Astrocyte (in vitro differentiated cells and primary cell): ENCODE measurements around the gene SMCO1. TPM values are rescaled to one million over a fixed set of nuclear protein-coding genes. Genes with fewer than 3 reads are reported as not detected.

Source experiments
- DNase-seq: peaks from one replicate; pipeline ENCODE4 v3.0.0-alpha.2; 2010; ENCODE audit warnings: low read depth
- FAIRE-seq: peaks from 2 replicates; lab custom pipeline; 2011; peaks lifted over from hg19 to GRCh38; lab: Jason Lieb, UNC
- H2AFZ ChIP-seq: 2 replicates; pipeline ENCODE4 v1.6.0; 2012; ENCODE audit warnings: low read depth, low read length, inconsistent platforms
- H3K27ac ChIP-seq: 2 replicates; pipeline ENCODE4 v1.5.1; 2011; ENCODE audit warnings: low read depth, low read length, inconsistent platforms
- H3K27me3 ChIP-seq: 2 replicates; pipeline ENCODE4 v1.6.0; 2011; ENCODE audit warnings: low read length, inconsistent platforms; ENCODE audit not compliant: insufficient read depth
- H3K36me3 ChIP-seq: 2 replicates; pipeline ENCODE4 v1.5.1; 2011; ENCODE audit warnings: low read length, inconsistent platforms; ENCODE audit not compliant: insufficient read depth
- H3K4me1 ChIP-seq: 2 replicates; pipeline ENCODE4 v1.5.1; 2011; ENCODE audit warnings: low read length, inconsistent platforms; ENCODE audit not compliant: insufficient read depth
- H3K4me2 ChIP-seq: 2 replicates; pipeline ENCODE4 v1.6.0; 2012; ENCODE audit warnings: low read length, inconsistent platforms
- H3K4me3 ChIP-seq: 2 replicates; pipeline ENCODE4 v1.5.1; 2011; ENCODE audit warnings: low read depth, mild to moderate bottlenecking, low read length, inconsistent platforms; ENCODE audit not compliant: insufficient read depth
- H3K79me2 ChIP-seq: 2 replicates; pipeline ENCODE4 v1.6.0; 2012; ENCODE audit warnings: mild to moderate bottlenecking, low read length, inconsistent platforms; ENCODE audit not compliant: insufficient read depth
- H3K9ac ChIP-seq: 2 replicates; pipeline ENCODE4 v1.6.0; 2012; ENCODE audit warnings: mild to moderate bottlenecking, low read length, inconsistent platforms
- H3K9me3 ChIP-seq: 2 replicates; pipeline ENCODE4 v1.5.1; 2012; ENCODE audit warnings: low read depth, mild to moderate bottlenecking, low read length, inconsistent platforms; ENCODE audit not compliant: insufficient read depth
- H4K20me1 ChIP-seq: 2 replicates; pipeline ENCODE4 v1.6.0; 2012; ENCODE audit warnings: low read length, inconsistent platforms; ENCODE audit not compliant: insufficient read depth
- H3K27ac Mint-ChIP-seq: one replicate; pipeline ENCODE4 v1.8.0; 2021; ENCODE audit warnings: mild to moderate bottlenecking, mixed read lengths; ENCODE audit not compliant: unreplicated experiment
- H3K27me3 Mint-ChIP-seq: one replicate; pipeline ENCODE4 v1.8.0; 2021; ENCODE audit warnings: low read depth, mixed read lengths; ENCODE audit not compliant: unreplicated experiment
- H3K36me3 Mint-ChIP-seq: one replicate; pipeline ENCODE4 v1.8.0; 2021; ENCODE audit warnings: low read depth, mixed read lengths; ENCODE audit not compliant: unreplicated experiment
- H3K4me1 Mint-ChIP-seq: one replicate; pipeline ENCODE4 v1.8.0; 2021; ENCODE audit warnings: low read depth, mixed read lengths; ENCODE audit not compliant: unreplicated experiment
- H3K4me3 Mint-ChIP-seq: one replicate; pipeline ENCODE4 v1.8.0; 2021; ENCODE audit warnings: mild to moderate bottlenecking, moderate library complexity, mixed read lengths; ENCODE audit not compliant: unreplicated experiment
- H3K9me3 Mint-ChIP-seq: one replicate; pipeline ENCODE4 v1.8.0; 2021; ENCODE audit warnings: mild to moderate bottlenecking, mixed read lengths; ENCODE audit not compliant: unreplicated experiment
- EZH2 ChIP-seq: IDR thresholded peaks from 2 replicates; pipeline ENCODE4 v1.6.1; 2012; ENCODE audit warnings: mild to moderate bottlenecking, low read length, inconsistent platforms; ENCODE audit not compliant: insufficient read depth
- total RNA-seq: library from RNA; stranded (reverse); gene quantifications from 2 replicates; pipeline ENCODE4 v1.2.1, GENCODE V29; 2021
- TF ChIP-seq, protein P1 (sequence below): IDR thresholded peaks from 2 replicates; pipeline ENCODE4 v1.5.1; 2011; ENCODE audit warnings: low read depth, mild to moderate bottlenecking, inconsistent platforms, low read length, moderate library complexity; ENCODE audit not compliant: insufficient read depth

SMCO1 gene
- total RNA-seq, 1 donor from 2014 or later, result not detected

DNA sequence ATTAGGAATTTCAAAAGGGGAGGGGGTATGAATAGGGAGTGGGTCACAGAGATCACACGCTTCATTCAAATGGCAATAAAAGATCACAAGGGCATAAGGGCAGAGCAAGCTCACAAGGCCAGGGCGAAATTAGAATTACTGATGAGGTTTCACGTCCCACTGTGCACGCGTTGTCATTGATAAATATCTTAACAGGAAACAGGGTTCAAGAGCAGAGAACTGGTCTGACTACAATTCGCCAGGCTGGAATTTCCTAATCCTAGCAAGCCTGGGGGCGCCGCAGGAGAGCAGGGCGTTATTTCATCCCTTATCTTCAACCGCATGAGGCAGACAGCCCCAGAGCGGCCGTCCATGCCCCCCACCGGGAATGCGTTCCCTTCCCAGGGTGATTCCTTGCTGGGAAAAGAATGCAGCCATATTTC, 18.1 kb upstream of the SMCO1 start:
- Histone ChIP-seq H3K4me3 (no peak overlapping the region), H3K9ac (peak overlapping the region; percentile 26), H3K79me2 (no peaks in the 10 kb centered on the region), H3K36me3 (no peaks in the 10 kb centered on the region), H3K27me3 (no peaks in the 10 kb centered on the region), H3K9me3 (no peaks in the 10 kb centered on the region), H3K4me1 (no peaks in the 10 kb centered on the region), H3K4me2 (peak overlapping the region; percentile 57), H2AFZ (peak overlapping the region; percentile 21), H3K27ac (peak overlapping the region; percentile 12), H4K20me1 (no peaks in the 10 kb centered on the region)
- H3K4me3 Mint-ChIP-seq, result no peak overlapping the region
- H3K4me1 Mint-ChIP-seq, result no peaks in the 10 kb centered on the region
- DNase-seq (peak; percentile 24), FAIRE-seq (no peak)
- no peak for TF ChIP-seq EZH2
- TF ChIP-seq, protein P1, sequence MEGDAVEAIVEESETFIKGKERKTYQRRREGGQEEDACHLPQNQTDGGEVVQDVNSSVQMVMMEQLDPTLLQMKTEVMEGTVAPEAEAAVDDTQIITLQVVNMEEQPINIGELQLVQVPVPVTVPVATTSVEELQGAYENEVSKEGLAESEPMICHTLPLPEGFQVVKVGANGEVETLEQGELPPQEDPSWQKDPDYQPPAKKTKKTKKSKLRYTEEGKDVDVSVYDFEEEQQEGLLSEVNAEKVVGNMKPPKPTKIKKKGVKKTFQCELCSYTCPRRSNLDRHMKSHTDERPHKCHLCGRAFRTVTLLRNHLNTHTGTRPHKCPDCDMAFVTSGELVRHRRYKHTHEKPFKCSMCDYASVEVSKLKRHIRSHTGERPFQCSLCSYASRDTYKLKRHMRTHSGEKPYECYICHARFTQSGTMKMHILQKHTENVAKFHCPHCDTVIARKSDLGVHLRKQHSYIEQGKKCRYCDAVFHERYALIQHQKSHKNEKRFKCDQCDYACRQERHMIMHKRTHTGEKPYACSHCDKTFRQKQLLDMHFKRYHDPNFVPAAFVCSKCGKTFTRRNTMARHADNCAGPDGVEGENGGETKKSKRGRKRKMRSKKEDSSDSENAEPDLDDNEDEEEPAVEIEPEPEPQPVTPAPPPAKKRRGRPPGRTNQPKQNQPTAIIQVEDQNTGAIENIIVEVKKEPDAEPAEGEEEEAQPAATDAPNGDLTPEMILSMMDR, result no peak
- H3K27ac Mint-ChIP-seq, result no peak overlapping the region
- H3K27me3 Mint-ChIP-seq, result no peaks in the 10 kb centered on the region
- peaks cover 2% of the 10 kb centered on the region for H3K36me3 Mint-ChIP-seq
- peaks cover 11% of the 10 kb centered on the region for H3K9me3 Mint-ChIP-seq

GRCh38 chr3:196531418-196531817, 16.3 kb upstream of the SMCO1 start:
- Histone ChIP-seq H3K36me3 (no peaks in the 10 kb centered on the region), H3K27me3 (no peaks in the 10 kb centered on the region), H3K79me2 (no peaks in the 10 kb centered on the region), H3K4me3 (no peak overlapping the region), H3K4me2 (no peak overlapping the region), H3K9me3 (no peaks in the 10 kb centered on the region), H3K9ac (no peak overlapping the region), H3K4me1 (peaks cover 3% of the 10 kb centered on the region), H4K20me1 (no peaks in the 10 kb centered on the region), H2AFZ (no peak overlapping the region), H3K27ac (no peak overlapping the region)
- no peak overlapping the region for H3K4me3 Mint-ChIP-seq
- H3K36me3 Mint-ChIP-seq, result peaks cover 2% of the 10 kb centered on the region
- H3K27me3 Mint-ChIP-seq, result no peaks in the 10 kb centered on the region
- no peak overlapping the region for H3K27ac Mint-ChIP-seq
- DNase-seq (no peak), FAIRE-seq (no peak)
- H3K4me1 Mint-ChIP-seq, result peaks cover 4% of the 10 kb centered on the region
- TF ChIP-seq, protein P1, result no peak
- TF ChIP-seq EZH2, result no peak
- H3K9me3 Mint-ChIP-seq, result peaks cover 11% of the 10 kb centered on the region

GRCh38 chr3:196528639-196529233, 13.6 kb upstream of the SMCO1 start:
- H3K9me3 ChIP-seq, result no peaks in the 10 kb centered on the region
- Mint-ChIP-seq H3K4me1 (peaks cover 4% of the 10 kb centered on the region), H3K27ac (no peak overlapping the region), H3K27me3 (no peaks in the 10 kb centered on the region), H3K9me3 (peaks cover 18% of the 10 kb centered on the region), H3K4me3 (peak overlapping the region; percentile 34), H3K36me3 (peaks cover 2% of the 10 kb centered on the region)
- H3K4me3 ChIP-seq, result peak overlapping the region; percentile 58
- H4K20me1 ChIP-seq, result no peaks in the 10 kb centered on the region
- DNase-seq (peak; percentile 31), FAIRE-seq (no peak)
- H3K79me2 ChIP-seq, result no peaks in the 10 kb centered on the region
- peak overlapping the region; percentile 88 for H3K4me2 ChIP-seq
- H2AFZ ChIP-seq, result peak overlapping the region; percentile 98
- no peaks in the 10 kb centered on the region for H3K27me3 ChIP-seq
- H3K36me3 ChIP-seq, result no peaks in the 10 kb centered on the region
- H3K4me1 ChIP-seq, result peaks cover 3% of the 10 kb centered on the region
- TF ChIP-seq, protein P1, result peak; percentile 26
- TF ChIP-seq EZH2, result no peak
- peak overlapping the region; percentile 77 for H3K9ac ChIP-seq
- no peak overlapping the region for H3K27ac ChIP-seq
